Liver (tissue), 9 donors: ENCODE data around the gene PPFIBP1. TPM values are rescaled to one million over a fixed set of nuclear protein-coding genes. Genes with fewer than 3 reads are reported as not detected.

ENCODE experiments used
- DNase-seq: peaks from one replicate; pipeline ENCODE4 v3.0.0-alpha.2; 2017; ENCODE audit warnings: low spot score
- H3K27ac ChIP-seq, 2 donors: one replicate each; pipeline ENCODE4 v1.7.0; 2013; ENCODE audit warnings: inconsistent platforms in 2 of 2, low read length in 2 of 2, control low read depth in 1 of 2, low read depth in 1 of 2, mild to moderate bottlenecking in 1 of 2
- H3K27me3 ChIP-seq, 4 donors: one replicate each; pipeline versions ENCODE4 v1.6.1 to v1.7.0; 2013; ENCODE audit warnings: low read length in 3 of 4, inconsistent platforms in 1 of 4, mild to moderate bottlenecking in 1 of 4, moderate library complexity in 1 of 4; ENCODE audit not compliant: control insufficient read depth in 4 of 4, insufficient read depth in 4 of 4
- H3K36me3 ChIP-seq, 4 donors: one replicate each; pipeline versions ENCODE4 v1.6.1 to v1.7.0; 2013; ENCODE audit warnings: low read length in 3 of 4, mild to moderate bottlenecking in 3 of 4, low read depth in 1 of 4, moderate library complexity in 1 of 4; ENCODE audit not compliant: control insufficient read depth in 4 of 4, insufficient read depth in 3 of 4
- H3K4me1 ChIP-seq, 4 donors: one replicate each; pipeline versions ENCODE4 v1.6.1 to v1.7.0; 2013; ENCODE audit warnings: low read length in 3 of 4, mild to moderate bottlenecking in 3 of 4, moderate library complexity in 1 of 4; ENCODE audit not compliant: control insufficient read depth in 4 of 4, insufficient read depth in 4 of 4
- H3K4me3 ChIP-seq, 3 donors: one replicate each; pipeline versions ENCODE4 v1.6.1 to v1.7.0; 2013; ENCODE audit warnings: low read length in 3 of 3, control low read depth in 1 of 3, low read depth in 1 of 3, mild to moderate bottlenecking in 1 of 3
- H3K9ac ChIP-seq, 2 donors: one replicate each; pipeline ENCODE4 v1.7.0; 2013; ENCODE audit warnings: low read length in 2 of 2, mild to moderate bottlenecking in 2 of 2, moderate library complexity in 2 of 2, control low read depth in 1 of 2, low read depth in 1 of 2
- H3K9me3 ChIP-seq, 4 donors: one replicate each; pipeline versions ENCODE4 v1.6.1 to v1.7.0; 2013; ENCODE audit warnings: low read length in 3 of 4; ENCODE audit not compliant: control insufficient read depth in 4 of 4
- EGR1 ChIP-seq, 2 donors: IDR thresholded peaks; 2 replicates each; pipeline ENCODE4 v1.6.1; 2016 to 2018; ENCODE audit warnings: antibody characterized with exemption in 2 of 2, low read depth in 2 of 2
- FOXA1 ChIP-seq: IDR thresholded peaks from 2 replicates; pipeline ENCODE4 v1.6.1; 2016; ENCODE audit warnings: antibody characterized with exemption
- FOXA2 ChIP-seq: IDR thresholded peaks from 2 replicates; pipeline ENCODE4 v1.6.1; 2016; ENCODE audit warnings: antibody characterized with exemption
- GABPA ChIP-seq, 2 donors: IDR thresholded peaks in 1 of 2; conservative IDR thresholded peaks in 1 of 2; 2 replicates each; pipeline ENCODE4 v1.6.1; 2016; ENCODE audit warnings: antibody characterized with exemption in 2 of 2, mild to moderate bottlenecking in 1 of 2, moderate library complexity in 1 of 2
- HNF4A ChIP-seq, 2 donors: conservative IDR thresholded peaks; 2 replicates each; pipeline ENCODE4 v1.6.1; 2016; ENCODE audit warnings: antibody characterized with exemption in 2 of 2, mild to moderate bottlenecking in 2 of 2
- HNF4G ChIP-seq: IDR thresholded peaks from 2 replicates; pipeline ENCODE4 v1.6.1; 2016; ENCODE audit warnings: antibody characterized with exemption
- JUND ChIP-seq, 2 donors: IDR thresholded peaks; 2 replicates each; pipeline ENCODE4 v1.6.1; 2016; ENCODE audit warnings: antibody characterized with exemption in 2 of 2
- NR2F2 ChIP-seq: IDR thresholded peaks from 2 replicates; pipeline ENCODE4 v1.6.1; 2016; ENCODE audit warnings: antibody characterized with exemption
- RAD21 ChIP-seq, 2 donors: IDR thresholded peaks; 2 replicates each; pipeline ENCODE4 v1.6.1; 2016; ENCODE audit warnings: antibody characterized with exemption in 2 of 2, mild to moderate bottlenecking in 2 of 2
- RXRA ChIP-seq, 2 donors: IDR thresholded peaks; 2 replicates each; pipeline ENCODE4 v1.6.1; 2017 to 2018; ENCODE audit warnings: antibody characterized with exemption in 2 of 2, mild to moderate bottlenecking in 1 of 2
- SP1 ChIP-seq: IDR thresholded peaks from 2 replicates; pipeline ENCODE4 v1.6.1; 2018; ENCODE audit warnings: antibody characterized with exemption, mild to moderate bottlenecking
- TAF1 ChIP-seq: conservative IDR thresholded peaks from 2 replicates; pipeline ENCODE4 v1.6.1; 2016; ENCODE audit warnings: antibody characterized with exemption, mild to moderate bottlenecking
- YY1 ChIP-seq: IDR thresholded peaks from 2 replicates; pipeline ENCODE4 v1.6.1; 2016; ENCODE audit warnings: antibody characterized with exemption, mild to moderate bottlenecking
- WGBS: extraction: QIAGEN DNeasy Blood & Tissue Kit; methylation state at CpG from one replicate; pipeline ENCODE4 v1.1.7; 2013; 5-methylcytosine and 5-hydroxymethylcytosine counted together
- polyA plus RNA-seq, 2 donors: library from polyadenylated mRNA; stranded (reverse) in 1 of 2; unstranded in 1 of 2; fragments of 200-250 nt in 1 of 2; fragments of >200 nt in 1 of 2; fragmentation: Nextera tagmentation in 1 of 2; extraction: Ambion mirVana in 1 of 2; gene quantifications; one replicate each; pipeline versions ENCODE4 v1.2.1 to v1.2.3, GENCODE V29; 2013 to 2015
- total RNA-seq, 2 donors: library from RNA; depleted of rRNA; stranded (reverse); fragments of >200 nt; gene quantifications; one replicate each; pipeline ENCODE4 v1.2.3, GENCODE V29; 2014
- TF ChIP-seq, protein P1 (sequence below): IDR thresholded peaks from 2 replicates; pipeline ENCODE4 v1.6.1; 2016; ENCODE audit warnings: antibody characterized with exemption
- TF ChIP-seq, protein P2 (sequence below): IDR thresholded peaks from 2 replicates; pipeline ENCODE4 v1.6.1; 2016; ENCODE audit warnings: antibody characterized with exemption, mild to moderate bottlenecking
- TF ChIP-seq, protein P3 (sequence below): IDR thresholded peaks from 2 replicates; pipeline ENCODE4 v1.6.1; 2016; ENCODE audit warnings: antibody characterized with exemption
- TF ChIP-seq, protein P4 (sequence below): fragments of 150-350 bp; IDR thresholded peaks from 2 replicates; pipeline ENCODE4 v1.5.1; 2017; ENCODE audit warnings: improper control_type of control experiment, low read depth, low read length; ENCODE audit not compliant: missing input control
- TF ChIP-seq, protein P5 (sequence below): IDR thresholded peaks from 2 replicates; pipeline ENCODE4 v1.6.1; 2016; ENCODE audit warnings: antibody characterized with exemption
- donor health status: healthy.
- donor health status: healthy.
- donor health status: healthy.
- donor health status: healthy.
- donor health status: healthy.

PPFIBP1 gene
- total and polyA plus RNA-seq, 4 donors, result 10.5 to 65.8 (median 17.4) TPM

DNA sequence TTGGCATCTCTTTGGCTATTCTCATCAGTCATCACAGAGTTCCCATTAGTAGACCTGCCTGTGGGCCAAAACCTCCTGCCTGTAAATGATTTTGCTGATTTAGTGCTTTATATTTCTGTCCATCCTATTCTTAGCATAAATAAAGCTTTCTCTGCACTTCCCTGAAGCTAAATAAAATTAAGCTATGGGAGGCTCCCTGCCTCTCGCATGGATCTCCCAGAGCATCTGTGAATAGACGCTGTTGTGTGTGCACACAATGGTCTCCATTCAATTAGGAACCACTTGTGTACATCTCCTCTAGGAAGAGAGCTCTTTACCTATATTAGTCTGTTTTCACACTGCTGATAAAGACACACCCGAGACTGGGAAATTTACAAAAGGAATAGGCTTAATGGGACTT lies 80.4 kb downstream of the PPFIBP1 start:
- Histone ChIP-seq H3K27me3 (no peaks in the 10 kb centered on the region), H3K27ac (no peak overlapping the region), H3K9me3 (no peaks in the 10 kb centered on the region), H3K4me1 (peaks cover 0 to 16% (median 9%) of the 10 kb centered on the region in 4 donors), H3K36me3 (no peaks in the 10 kb centered on the region), H3K9ac (no peak overlapping the region), H3K4me3 (no peak overlapping the region)
- WGBS, result 95% methylated on average over 3 of the region's 3 CpGs
- no peak for TF ChIP-seq HNF4A (conservative IDR thresholded peaks at IDR 0.05)
- TF ChIP-seq FOXA2, result no peak
- TF ChIP-seq, protein P1, sequence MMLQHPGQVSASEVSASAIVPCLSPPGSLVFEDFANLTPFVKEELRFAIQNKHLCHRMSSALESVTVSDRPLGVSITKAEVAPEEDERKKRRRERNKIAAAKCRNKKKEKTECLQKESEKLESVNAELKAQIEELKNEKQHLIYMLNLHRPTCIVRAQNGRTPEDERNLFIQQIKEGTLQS, result no peak
- TF ChIP-seq, protein P2, sequence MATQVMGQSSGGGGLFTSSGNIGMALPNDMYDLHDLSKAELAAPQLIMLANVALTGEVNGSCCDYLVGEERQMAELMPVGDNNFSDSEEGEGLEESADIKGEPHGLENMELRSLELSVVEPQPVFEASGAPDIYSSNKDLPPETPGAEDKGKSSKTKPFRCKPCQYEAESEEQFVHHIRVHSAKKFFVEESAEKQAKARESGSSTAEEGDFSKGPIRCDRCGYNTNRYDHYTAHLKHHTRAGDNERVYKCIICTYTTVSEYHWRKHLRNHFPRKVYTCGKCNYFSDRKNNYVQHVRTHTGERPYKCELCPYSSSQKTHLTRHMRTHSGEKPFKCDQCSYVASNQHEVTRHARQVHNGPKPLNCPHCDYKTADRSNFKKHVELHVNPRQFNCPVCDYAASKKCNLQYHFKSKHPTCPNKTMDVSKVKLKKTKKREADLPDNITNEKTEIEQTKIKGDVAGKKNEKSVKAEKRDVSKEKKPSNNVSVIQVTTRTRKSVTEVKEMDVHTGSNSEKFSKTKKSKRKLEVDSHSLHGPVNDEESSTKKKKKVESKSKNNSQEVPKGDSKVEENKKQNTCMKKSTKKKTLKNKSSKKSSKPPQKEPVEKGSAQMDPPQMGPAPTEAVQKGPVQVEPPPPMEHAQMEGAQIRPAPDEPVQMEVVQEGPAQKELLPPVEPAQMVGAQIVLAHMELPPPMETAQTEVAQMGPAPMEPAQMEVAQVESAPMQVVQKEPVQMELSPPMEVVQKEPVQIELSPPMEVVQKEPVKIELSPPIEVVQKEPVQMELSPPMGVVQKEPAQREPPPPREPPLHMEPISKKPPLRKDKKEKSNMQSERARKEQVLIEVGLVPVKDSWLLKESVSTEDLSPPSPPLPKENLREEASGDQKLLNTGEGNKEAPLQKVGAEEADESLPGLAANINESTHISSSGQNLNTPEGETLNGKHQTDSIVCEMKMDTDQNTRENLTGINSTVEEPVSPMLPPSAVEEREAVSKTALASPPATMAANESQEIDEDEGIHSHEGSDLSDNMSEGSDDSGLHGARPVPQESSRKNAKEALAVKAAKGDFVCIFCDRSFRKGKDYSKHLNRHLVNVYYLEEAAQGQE, result no peak
- no peak for TF ChIP-seq JUND (IDR thresholded peaks at IDR 0.05)
- no peak for TF ChIP-seq GABPA (IDR thresholded peaks at IDR 0.05 in 1 of 2, conservative IDR thresholded peaks at IDR 0.05 in 1 of 2)
- TF ChIP-seq HNF4G, result no peak
- TF ChIP-seq FOXA1, result no peak
- TF ChIP-seq NR2F2, result no peak
- TF ChIP-seq TAF1, result no peak
- TF ChIP-seq, protein P3, sequence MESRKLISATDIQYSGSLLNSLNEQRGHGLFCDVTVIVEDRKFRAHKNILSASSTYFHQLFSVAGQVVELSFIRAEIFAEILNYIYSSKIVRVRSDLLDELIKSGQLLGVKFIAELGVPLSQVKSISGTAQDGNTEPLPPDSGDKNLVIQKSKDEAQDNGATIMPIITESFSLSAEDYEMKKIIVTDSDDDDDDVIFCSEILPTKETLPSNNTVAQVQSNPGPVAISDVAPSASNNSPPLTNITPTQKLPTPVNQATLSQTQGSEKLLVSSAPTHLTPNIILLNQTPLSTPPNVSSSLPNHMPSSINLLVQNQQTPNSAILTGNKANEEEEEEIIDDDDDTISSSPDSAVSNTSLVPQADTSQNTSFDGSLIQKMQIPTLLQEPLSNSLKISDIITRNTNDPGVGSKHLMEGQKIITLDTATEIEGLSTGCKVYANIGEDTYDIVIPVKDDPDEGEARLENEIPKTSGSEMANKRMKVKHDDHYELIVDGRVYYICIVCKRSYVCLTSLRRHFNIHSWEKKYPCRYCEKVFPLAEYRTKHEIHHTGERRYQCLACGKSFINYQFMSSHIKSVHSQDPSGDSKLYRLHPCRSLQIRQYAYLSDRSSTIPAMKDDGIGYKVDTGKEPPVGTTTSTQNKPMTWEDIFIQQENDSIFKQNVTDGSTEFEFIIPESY, result no peak
- TF ChIP-seq YY1, result no peak
- TF ChIP-seq RXRA (IDR thresholded peaks at IDR 0.05), result no peak
- no peak for DNase-seq

DNA sequence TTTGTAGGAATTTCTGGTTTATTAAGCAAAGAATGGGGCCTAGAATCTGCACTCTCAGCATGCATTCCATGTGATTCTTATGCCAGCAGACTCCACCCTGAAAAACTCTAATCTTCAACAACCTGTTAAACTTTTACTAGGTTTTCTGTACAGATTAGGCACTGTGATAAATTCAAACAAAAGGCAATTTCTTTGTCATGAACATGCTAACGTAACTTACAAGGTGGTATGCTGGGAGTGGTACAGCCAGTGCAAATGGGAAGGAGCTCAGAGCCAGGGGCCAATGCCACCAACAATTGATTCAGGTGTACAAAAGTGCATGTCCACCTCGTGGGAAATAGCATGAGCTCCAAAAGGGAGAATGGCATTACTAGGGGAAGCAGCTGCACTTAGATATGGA lies 83.0 kb downstream of the PPFIBP1 start:
- no peaks in the 10 kb centered on the region for H3K36me3 ChIP-seq
- no peak overlapping the region for H3K4me3 ChIP-seq
- H3K4me1 ChIP-seq, result peaks cover 1 to 20% (median 9%) of the 10 kb centered on the region in 4 donors
- no peak overlapping the region for H3K27ac ChIP-seq
- no peak for DNase-seq
- no peak overlapping the region for H3K9ac ChIP-seq
- WGBS, result 8% methylated on average over 2 of the region's 2 CpGs
- no peaks in the 10 kb centered on the region for H3K9me3 ChIP-seq
- TF ChIP-seq GABPA (IDR thresholded peaks at IDR 0.05 in 1 of 2, conservative IDR thresholded peaks at IDR 0.05 in 1 of 2) (no peak), FOXA1 (no peak), HNF4G (no peak), TAF1 (no peak), NR2F2 (no peak), SP1 (no peak), JUND (IDR thresholded peaks at IDR 0.05) (no peak), HNF4A (conservative IDR thresholded peaks at IDR 0.05) (no peak), RAD21 (IDR thresholded peaks at IDR 0.05) (no peak), EGR1 (IDR thresholded peaks at IDR 0.05; ENCODE audit: low read depth in 2 of 2) (no peak)
- TF ChIP-seq, protein P4, sequence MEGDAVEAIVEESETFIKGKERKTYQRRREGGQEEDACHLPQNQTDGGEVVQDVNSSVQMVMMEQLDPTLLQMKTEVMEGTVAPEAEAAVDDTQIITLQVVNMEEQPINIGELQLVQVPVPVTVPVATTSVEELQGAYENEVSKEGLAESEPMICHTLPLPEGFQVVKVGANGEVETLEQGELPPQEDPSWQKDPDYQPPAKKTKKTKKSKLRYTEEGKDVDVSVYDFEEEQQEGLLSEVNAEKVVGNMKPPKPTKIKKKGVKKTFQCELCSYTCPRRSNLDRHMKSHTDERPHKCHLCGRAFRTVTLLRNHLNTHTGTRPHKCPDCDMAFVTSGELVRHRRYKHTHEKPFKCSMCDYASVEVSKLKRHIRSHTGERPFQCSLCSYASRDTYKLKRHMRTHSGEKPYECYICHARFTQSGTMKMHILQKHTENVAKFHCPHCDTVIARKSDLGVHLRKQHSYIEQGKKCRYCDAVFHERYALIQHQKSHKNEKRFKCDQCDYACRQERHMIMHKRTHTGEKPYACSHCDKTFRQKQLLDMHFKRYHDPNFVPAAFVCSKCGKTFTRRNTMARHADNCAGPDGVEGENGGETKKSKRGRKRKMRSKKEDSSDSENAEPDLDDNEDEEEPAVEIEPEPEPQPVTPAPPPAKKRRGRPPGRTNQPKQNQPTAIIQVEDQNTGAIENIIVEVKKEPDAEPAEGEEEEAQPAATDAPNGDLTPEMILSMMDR, result no peak
- TF ChIP-seq, protein P2, result no peak
- TF ChIP-seq, protein P1, result no peak
- TF ChIP-seq, protein P5, sequence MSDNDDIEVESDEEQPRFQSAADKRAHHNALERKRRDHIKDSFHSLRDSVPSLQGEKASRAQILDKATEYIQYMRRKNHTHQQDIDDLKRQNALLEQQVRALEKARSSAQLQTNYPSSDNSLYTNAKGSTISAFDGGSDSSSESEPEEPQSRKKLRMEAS, result no peak
- no peaks in the 10 kb centered on the region for H3K27me3 ChIP-seq
